Measurements from ENCODE around the gene C6.

DNA sequence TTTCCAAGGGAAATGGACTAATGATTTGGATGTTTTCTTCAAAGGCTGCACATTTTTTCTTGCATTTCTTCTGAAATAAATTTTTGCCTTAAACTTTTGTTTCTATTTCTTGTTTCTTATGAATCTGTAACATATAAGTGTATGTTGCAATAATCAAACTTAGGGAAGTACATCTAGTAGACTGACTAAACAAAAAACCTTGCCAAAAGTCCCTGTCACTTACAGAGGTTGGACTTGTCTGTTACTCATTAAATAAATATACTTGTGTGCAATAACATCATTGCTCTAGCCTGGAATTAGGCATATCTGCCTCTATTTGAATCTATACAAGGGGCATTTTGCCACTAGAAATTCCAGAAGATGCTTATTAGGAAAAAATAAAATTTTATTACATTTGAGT lies 56.6 kb downstream of the C6 start:
- TF ChIP-seq, protein P1, sequence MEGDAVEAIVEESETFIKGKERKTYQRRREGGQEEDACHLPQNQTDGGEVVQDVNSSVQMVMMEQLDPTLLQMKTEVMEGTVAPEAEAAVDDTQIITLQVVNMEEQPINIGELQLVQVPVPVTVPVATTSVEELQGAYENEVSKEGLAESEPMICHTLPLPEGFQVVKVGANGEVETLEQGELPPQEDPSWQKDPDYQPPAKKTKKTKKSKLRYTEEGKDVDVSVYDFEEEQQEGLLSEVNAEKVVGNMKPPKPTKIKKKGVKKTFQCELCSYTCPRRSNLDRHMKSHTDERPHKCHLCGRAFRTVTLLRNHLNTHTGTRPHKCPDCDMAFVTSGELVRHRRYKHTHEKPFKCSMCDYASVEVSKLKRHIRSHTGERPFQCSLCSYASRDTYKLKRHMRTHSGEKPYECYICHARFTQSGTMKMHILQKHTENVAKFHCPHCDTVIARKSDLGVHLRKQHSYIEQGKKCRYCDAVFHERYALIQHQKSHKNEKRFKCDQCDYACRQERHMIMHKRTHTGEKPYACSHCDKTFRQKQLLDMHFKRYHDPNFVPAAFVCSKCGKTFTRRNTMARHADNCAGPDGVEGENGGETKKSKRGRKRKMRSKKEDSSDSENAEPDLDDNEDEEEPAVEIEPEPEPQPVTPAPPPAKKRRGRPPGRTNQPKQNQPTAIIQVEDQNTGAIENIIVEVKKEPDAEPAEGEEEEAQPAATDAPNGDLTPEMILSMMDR (IDR thresholded peaks at IDR 0.05): no peak
- TF ChIP-seq POLR2A (IDR thresholded peaks at IDR 0.05): no peak
